Tibial nerve (tissue), 4 donors: Measurements from ENCODE around the gene SCGB1D1.

ENCODE experiments used
- CTCF ChIP-seq, 5 experiments: fragments of 200-600 bp in 3 of 5; fragments of 450-650 bp in 2 of 5; sonication (generic) in 3 of 5; IDR thresholded peaks; one replicate each; pipeline ENCODE4 v1.5.1; 2016 to 2019; ENCODE audit warnings: antibody characterized with exemption in 5 of 5, mild to moderate bottlenecking in 3 of 5, moderate library complexity in 2 of 5
- EP300 ChIP-seq, 2 donors: sonication (generic); formaldehyde crosslinking; IDR thresholded peaks; one replicate each; pipeline ENCODE4 v1.6.1; 2017; ENCODE audit warnings: antibody characterized with exemption in 2 of 2, mild to moderate bottlenecking in 1 of 2

GRCh38 chr11:62201376-62201775, 11.4 kb downstream of the SCGB1D1 start:
- TF ChIP-seq CTCF (IDR thresholded peaks at IDR 0.05) (no peak), EP300 (IDR thresholded peaks at IDR 0.05) (no peak)
